ENCODE results near the gene CCDC80.

The CCDC80 gene, protein sequence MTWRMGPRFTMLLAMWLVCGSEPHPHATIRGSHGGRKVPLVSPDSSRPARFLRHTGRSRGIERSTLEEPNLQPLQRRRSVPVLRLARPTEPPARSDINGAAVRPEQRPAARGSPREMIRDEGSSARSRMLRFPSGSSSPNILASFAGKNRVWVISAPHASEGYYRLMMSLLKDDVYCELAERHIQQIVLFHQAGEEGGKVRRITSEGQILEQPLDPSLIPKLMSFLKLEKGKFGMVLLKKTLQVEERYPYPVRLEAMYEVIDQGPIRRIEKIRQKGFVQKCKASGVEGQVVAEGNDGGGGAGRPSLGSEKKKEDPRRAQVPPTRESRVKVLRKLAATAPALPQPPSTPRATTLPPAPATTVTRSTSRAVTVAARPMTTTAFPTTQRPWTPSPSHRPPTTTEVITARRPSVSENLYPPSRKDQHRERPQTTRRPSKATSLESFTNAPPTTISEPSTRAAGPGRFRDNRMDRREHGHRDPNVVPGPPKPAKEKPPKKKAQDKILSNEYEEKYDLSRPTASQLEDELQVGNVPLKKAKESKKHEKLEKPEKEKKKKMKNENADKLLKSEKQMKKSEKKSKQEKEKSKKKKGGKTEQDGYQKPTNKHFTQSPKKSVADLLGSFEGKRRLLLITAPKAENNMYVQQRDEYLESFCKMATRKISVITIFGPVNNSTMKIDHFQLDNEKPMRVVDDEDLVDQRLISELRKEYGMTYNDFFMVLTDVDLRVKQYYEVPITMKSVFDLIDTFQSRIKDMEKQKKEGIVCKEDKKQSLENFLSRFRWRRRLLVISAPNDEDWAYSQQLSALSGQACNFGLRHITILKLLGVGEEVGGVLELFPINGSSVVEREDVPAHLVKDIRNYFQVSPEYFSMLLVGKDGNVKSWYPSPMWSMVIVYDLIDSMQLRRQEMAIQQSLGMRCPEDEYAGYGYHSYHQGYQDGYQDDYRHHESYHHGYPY

GRCh38 chr3:112640930-112641801 is at the start of gene CCDC80:
TSS of gene CCDC80 (minus strand) at chr3:112641143. CDS start at chr3:112639905, 1,238 bp downstream.
- no peaks in the 10 kb centered on the region for H4K20me1 ChIP-seq
- no peak within 1 kb of the TSS for H3K27ac ChIP-seq
- no peaks in the 10 kb centered on the region for H3K9me3 ChIP-seq
- 0 out of 2 replicates have a peak, but pooled peaks cover 5% of the 10 kb centered on the region for H3K27me3 ChIP-seq
- H3K4me3 ChIP-seq: no peak within 1 kb of the TSS
- TF ChIP-seq Cebpa-rat (IDR thresholded peaks at IDR 0.05): no peak
- H3K4me2 ChIP-seq: no peak within 1 kb of the TSS
- no peaks in the 10 kb centered on the region for H3K36me3 ChIP-seq
- no peak within 1 kb of the TSS for H3K9ac ChIP-seq
- no peaks in the 10 kb centered on the region for H3K4me1 ChIP-seq

DNA sequence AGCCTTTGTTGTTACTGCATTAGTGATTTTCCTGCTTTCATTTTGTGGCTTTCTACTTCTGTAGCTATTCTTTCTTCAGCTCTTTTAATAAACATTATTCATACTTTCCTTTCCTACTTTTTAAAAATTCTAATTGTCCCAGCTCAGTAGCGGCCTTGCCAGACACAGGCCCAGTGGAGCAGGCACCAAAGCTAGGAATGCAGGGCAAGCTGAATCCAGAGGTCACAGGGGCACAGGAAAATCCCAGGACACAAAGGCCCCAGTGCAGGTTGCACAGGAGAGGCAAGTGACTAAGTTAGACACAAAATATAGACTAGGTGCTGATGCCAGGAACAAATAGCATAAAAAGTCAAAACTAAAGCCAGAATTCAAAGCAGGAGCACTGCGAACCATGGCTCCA is 49.0 kb upstream of the CCDC80 start:
- Histone ChIP-seq H3K27me3 (no peaks in the 10 kb centered on the region), H3K9me3 (0 out of 2 replicates have a peak, but pooled peaks cover 6% of the 10 kb centered on the region), H3K4me2 (peak overlapping the region; percentile 17; the same call in 1 of the 2 replicates), H3K36me3 (no peaks in the 10 kb centered on the region), H3K27ac (no peak overlapping the region), H3K4me3 (no peak overlapping the region), H3K9ac (no peak overlapping the region), H3K4me1 (peaks cover 13% of the 10 kb centered on the region), H4K20me1 (no peaks in the 10 kb centered on the region)
- TF ChIP-seq Cebpa-rat (IDR thresholded peaks at IDR 0.05): no peak

GRCh38 chr3:112689385-112689784 is 48.4 kb upstream of the CCDC80 start:
- Histone ChIP-seq H4K20me1 (no peaks in the 10 kb centered on the region), H3K27ac (no peak overlapping the region), H3K36me3 (no peaks in the 10 kb centered on the region), H3K4me1 (peaks cover 13% of the 10 kb centered on the region), H3K4me3 (no peak overlapping the region), H3K9ac (no peak overlapping the region), H3K4me2 (0 out of 2 replicates have a peak overlapping the region, but pooled peaks have one; percentile 17), H3K9me3 (0 out of 2 replicates have a peak, but pooled peaks cover 6% of the 10 kb centered on the region), H3K27me3 (no peaks in the 10 kb centered on the region)
- TF ChIP-seq Cebpa-rat (IDR thresholded peaks at IDR 0.05): no peak

DNA sequence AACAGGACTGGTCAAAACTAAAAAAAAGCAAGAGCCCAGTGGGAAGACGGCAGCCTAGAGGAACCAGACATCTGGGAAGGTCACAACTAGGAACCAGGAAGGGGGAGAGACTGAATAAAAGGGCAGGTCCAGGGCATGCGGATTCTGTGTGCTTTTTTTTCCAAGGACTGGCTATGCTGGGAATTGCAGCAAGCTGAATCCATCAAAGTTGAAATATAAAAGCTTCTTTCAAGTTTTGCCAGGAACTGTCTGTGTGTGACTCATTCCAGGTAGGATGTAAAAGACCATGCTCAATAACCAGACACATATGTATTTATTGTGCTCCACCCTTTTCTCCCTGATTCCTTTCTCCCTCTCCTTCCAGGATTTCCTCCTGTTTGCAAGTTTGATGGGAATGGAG is 47.9 kb upstream of the CCDC80 start:
- Histone ChIP-seq H4K20me1 (no peaks in the 10 kb centered on the region), H3K4me2 (no peak overlapping the region), H3K9me3 (0 out of 2 replicates have a peak, but pooled peaks cover 4% of the 10 kb centered on the region), H3K9ac (no peak overlapping the region), H3K4me3 (no peak overlapping the region), H3K27ac (no peak overlapping the region), H3K4me1 (peaks cover 13% of the 10 kb centered on the region), H3K36me3 (no peaks in the 10 kb centered on the region), H3K27me3 (no peaks in the 10 kb centered on the region)
- no peak for TF ChIP-seq Cebpa-rat (IDR thresholded peaks at IDR 0.05)

DNA sequence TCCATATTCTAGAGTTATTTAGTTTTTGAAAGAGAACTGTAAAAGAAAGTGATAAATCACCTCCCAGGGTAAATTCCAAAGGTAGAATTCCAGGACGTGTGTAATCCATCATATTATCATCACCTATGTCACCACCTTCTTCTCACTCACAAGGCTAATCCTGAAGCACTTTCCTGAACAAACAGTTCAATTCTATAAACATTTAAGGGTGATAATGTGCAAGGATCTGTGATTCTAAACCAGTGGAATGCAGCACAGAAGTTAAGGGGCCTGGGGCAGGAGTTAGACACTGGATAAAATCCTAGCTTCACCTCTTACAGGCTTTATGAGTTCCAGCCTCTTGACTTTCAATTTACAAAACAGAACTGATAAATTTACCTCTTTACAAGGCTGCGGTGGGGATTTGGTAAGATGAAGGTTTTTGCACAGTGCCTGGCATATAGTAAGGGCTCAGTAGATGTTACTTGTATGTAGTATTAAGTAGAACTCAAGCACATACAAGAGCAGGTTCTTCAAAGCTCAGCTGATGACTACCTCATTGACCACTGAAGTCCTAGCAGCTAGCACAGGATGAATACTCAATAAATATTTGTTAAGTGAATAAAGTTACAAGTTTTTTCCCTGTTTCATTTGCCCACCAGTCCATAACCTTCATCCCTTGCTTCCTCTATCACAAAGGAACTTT is 47.3 kb upstream of the CCDC80 start:
- no peak for TF ChIP-seq Cebpa-rat (IDR thresholded peaks at IDR 0.05)
- Histone ChIP-seq H3K4me1 (peaks cover 8% of the 10 kb centered on the region), H3K27ac (no peak overlapping the region), H3K9ac (no peak overlapping the region), H3K4me2 (no peak overlapping the region), H3K36me3 (no peaks in the 10 kb centered on the region), H3K4me3 (no peak overlapping the region), H3K9me3 (no peaks in the 10 kb centered on the region), H4K20me1 (no peaks in the 10 kb centered on the region), H3K27me3 (no peaks in the 10 kb centered on the region)

DNA sequence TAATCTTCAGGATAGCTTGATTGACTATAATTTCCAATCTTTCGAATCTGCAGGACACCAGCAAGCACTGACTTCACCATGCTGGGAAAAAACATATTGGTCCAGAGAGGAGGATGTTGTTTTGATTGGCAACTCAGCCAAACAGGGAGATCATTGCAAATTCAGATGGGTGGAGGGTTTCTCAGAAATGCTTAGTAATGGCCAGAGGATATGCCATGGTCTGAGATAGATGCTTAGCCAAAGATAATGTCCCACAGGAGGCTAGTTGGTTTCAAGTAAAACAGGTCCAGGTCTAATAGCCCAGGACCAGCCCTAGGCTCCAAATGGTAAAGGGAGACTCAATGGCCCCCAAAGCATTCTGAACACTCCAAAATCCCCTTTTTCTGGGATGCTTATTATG is 46.7 kb upstream of the CCDC80 start:
- Histone ChIP-seq H3K27me3 (no peaks in the 10 kb centered on the region), H3K4me2 (no peak overlapping the region), H3K9me3 (no peaks in the 10 kb centered on the region), H3K36me3 (no peaks in the 10 kb centered on the region), H3K4me3 (no peak overlapping the region), H3K27ac (no peak overlapping the region), H3K4me1 (peaks cover 6% of the 10 kb centered on the region; the same call in 1 of the 2 replicates), H4K20me1 (no peaks in the 10 kb centered on the region), H3K9ac (no peak overlapping the region)
- no peak for TF ChIP-seq Cebpa-rat (IDR thresholded peaks at IDR 0.05)

GRCh38 chr3:112687211-112687610 is 46.3 kb upstream of the CCDC80 start:
- Histone ChIP-seq H3K4me2 (no peak overlapping the region), H3K9ac (no peak overlapping the region), H3K4me1 (peaks cover 6% of the 10 kb centered on the region; the same call in 1 of the 2 replicates)

GRCh38 chr3:112685956-112686799 is 45.2 kb upstream of the CCDC80 start:
- H3K4me2 ChIP-seq: no peak overlapping the region
- H3K36me3 ChIP-seq: no peaks in the 10 kb centered on the region
- no peaks in the 10 kb centered on the region for H3K27me3 ChIP-seq
- H3K9me3 ChIP-seq: no peaks in the 10 kb centered on the region
- TF ChIP-seq Cebpa-rat (IDR thresholded peaks at IDR 0.05): no peak
- no peak overlapping the region for H3K27ac ChIP-seq
- peaks cover 6% of the 10 kb centered on the region; the same call in 1 of the 2 replicates for H3K4me1 ChIP-seq
- no peak overlapping the region for H3K9ac ChIP-seq
- no peaks in the 10 kb centered on the region for H4K20me1 ChIP-seq
- H3K4me3 ChIP-seq: no peak overlapping the region

More at GRCh38 chr3:112687211-112687610, 46.3 kb upstream of the CCDC80 start:
- no peaks in the 10 kb centered on the region for H3K9me3 ChIP-seq
- no peaks in the 10 kb centered on the region for H3K27me3 ChIP-seq
- H3K27ac ChIP-seq: no peak overlapping the region
- H3K4me3 ChIP-seq: no peak overlapping the region
- H4K20me1 ChIP-seq: no peaks in the 10 kb centered on the region
- H3K36me3 ChIP-seq: no peaks in the 10 kb centered on the region
- no peak for TF ChIP-seq Cebpa-rat (IDR thresholded peaks at IDR 0.05)
